B cell (primary cell): ENCODE results near the gene IL34. TPM values are rescaled to one million over a fixed set of nuclear protein-coding genes. Genes with fewer than 3 reads are reported as not detected.

Experiments used
- ATAC-seq: fragments of 200-7000 bp; cut with Tn5 transposase; one replicate; pipeline ENCODE4 v1.10.0; 2021; ENCODE audit warnings: low read depth, mild to moderate bottlenecking, moderate number of reproducible peaks, moderate library complexity
- CTCF ChIA-PET: fragments of 350-600 bp; sonication (Branson Sonifier 250); formaldehyde crosslinking; loops from one replicate; lab custom pipeline; 2021; ENCODE audit warnings: antibody characterized with exemption, inconsistent platforms; lab: Charles Lee
- POLR2A ChIA-PET: fragments of 350-600 bp; sonication (Branson Sonifier 250); formaldehyde crosslinking; loops from one replicate; lab custom pipeline; 2021; ENCODE audit warnings: antibody characterized with exemption; lab: Charles Lee
- DNase-seq: peaks from one replicate; pipeline ENCODE4 v3.0.0; 2013
- H2AFZ ChIP-seq: 2 replicates; pipeline ENCODE4 v1.6.1; 2012; ENCODE audit warnings: mild to moderate bottlenecking, low read depth, low read length; ENCODE audit not compliant: insufficient read depth, poor library complexity, severe bottlenecking
- H3K27ac ChIP-seq, 2 donors: 1 replicate in 1 of 2; 2 replicates in 1 of 2; pipeline ENCODE4 v1.5.1; 2012 to 2013; ENCODE audit warnings: low read length in 2 of 2, mild to moderate bottlenecking in 2 of 2, moderate library complexity in 1 of 2
- H3K27me3 ChIP-seq, 4 experiments: fragments of 200-600 bp in 1 of 4; sonication (generic) in 1 of 4; replicated peaks in 1 of 4; 1 replicate in 2 of 4; 2 replicates in 2 of 4; pipeline versions ENCODE4 v1.6.1 to v1.7.0; 2013 to 2016; ENCODE audit warnings: low read length in 3 of 4, mild to moderate bottlenecking in 2 of 4, mixed read lengths in 1 of 4, moderate library complexity in 1 of 4; ENCODE audit not compliant: insufficient read depth in 4 of 4, control insufficient read depth in 3 of 4; ENCODE audit errors: control extremely low read depth in 1 of 4
- H3K36me3 ChIP-seq, 2 experiments: replicated peaks in 1 of 2; 1 replicate in 1 of 2; 2 replicates in 1 of 2; pipeline versions ENCODE4 v1.6.1 to v1.7.1; 2013; ENCODE audit warnings: low read length in 1 of 2; ENCODE audit not compliant: insufficient read depth in 2 of 2, control insufficient read depth in 1 of 2; ENCODE audit errors: control extremely low read depth in 1 of 2, extremely low read depth in 1 of 2
- H3K4me1 ChIP-seq, 2 donors: fragments of 200-600 bp in 1 of 2; sonication (generic) in 1 of 2; 1 replicate in 1 of 2; 2 replicates in 1 of 2; pipeline versions ENCODE4 v1.5.1 to v1.6.1; 2013 to 2017; ENCODE audit warnings: low read length in 2 of 2; ENCODE audit not compliant: control insufficient read depth in 2 of 2, insufficient read depth in 2 of 2
- H3K4me2 ChIP-seq: replicated peaks from 2 replicates; pipeline ENCODE3; 2012; ENCODE audit warnings: mild to moderate bottlenecking, low read depth, low read length; ENCODE audit not compliant: poor library complexity, severe bottlenecking
- H3K4me3 ChIP-seq, 5 experiments: fragments of 200-600 bp in 1 of 5; sonication (generic) in 1 of 5; 1 replicate in 3 of 5; 2 replicates in 2 of 5; pipeline versions ENCODE4 v1.5.1 to v1.7.0; 2011 to 2016; ENCODE audit warnings: low read length in 4 of 5, mild to moderate bottlenecking in 4 of 5, low read depth in 2 of 5, control low read depth in 1 of 5, moderate library complexity in 1 of 5; ENCODE audit not compliant: insufficient read depth in 1 of 5; ENCODE audit errors: control extremely low read depth in 1 of 5, extremely low read depth in 1 of 5
- H3K79me2 ChIP-seq: fragments of 200-600 bp; sonication (generic); one replicate; pipeline ENCODE4 v1.6.0; 2016; ENCODE audit warnings: low read length; ENCODE audit not compliant: control insufficient read depth, insufficient read depth
- H3K9ac ChIP-seq: fragments of 200-600 bp; sonication (generic); 2 replicates; pipeline ENCODE4 v1.6.1; 2017; ENCODE audit warnings: mild to moderate bottlenecking, low read length, moderate library complexity
- H3K9me3 ChIP-seq, 3 donors: one replicate each; pipeline versions ENCODE4 v1.6.1 to v1.7.1; 2013; ENCODE audit warnings: low read length in 2 of 3; ENCODE audit not compliant: control insufficient read depth in 2 of 3, insufficient read depth in 1 of 3; ENCODE audit errors: control extremely low read depth in 1 of 3
- H4K20me1 ChIP-seq: 2 replicates; pipeline ENCODE4 v1.6.0; 2012; ENCODE audit warnings: mild to moderate bottlenecking, low read length; ENCODE audit not compliant: insufficient read depth, control insufficient read depth, poor library complexity, severe bottlenecking
- H3K27ac Mint-ChIP-seq: one replicate; pipeline ENCODE4 v1.8.0; 2021; ENCODE audit warnings: mixed read lengths
- H3K27me3 Mint-ChIP-seq: one replicate; pipeline ENCODE4 v1.8.0; 2021; ENCODE audit warnings: mixed read lengths
- H3K4me1 Mint-ChIP-seq: one replicate; pipeline ENCODE4 v1.8.0; 2021; ENCODE audit warnings: mixed read lengths
- H3K4me3 Mint-ChIP-seq: one replicate; pipeline ENCODE4 v1.8.0; 2021; ENCODE audit warnings: mixed read lengths
- H3K9me3 Mint-ChIP-seq: one replicate; pipeline ENCODE4 v1.8.0; 2022; ENCODE audit warnings: mixed read lengths; ENCODE audit not compliant: insufficient read depth
- CTCF ChIP-seq: fragments of 200-600 bp; IDR thresholded peaks from one replicate; pipeline ENCODE4 v1.8.0; 2022; ENCODE audit warnings: antibody characterized with exemption, mild to moderate bottlenecking
- EZH2 ChIP-seq: IDR thresholded peaks from 2 replicates; pipeline ENCODE4 v1.6.1; 2012; ENCODE audit warnings: borderline replicate concordance, low read depth, mild to moderate bottlenecking, moderate library complexity, low read length; ENCODE audit not compliant: insufficient read depth, poor library complexity, severe bottlenecking
- WGBS: methylation state at CpG from one replicate; pipeline ENCODE4 v1.1.5; 2013; ENCODE audit warnings: missing lambda C conversion rate; ENCODE audit not compliant: insufficient coverage; 5-methylcytosine and 5-hydroxymethylcytosine counted together
- intact Hi-C: fragments of 100-400 bp; cut with micrococcal nuclease; formaldehyde crosslinking; loops from one replicate; pipeline ENCODE4 v1.10.0; 2022
- polyA plus RNA-seq: library from polyadenylated mRNA; depleted of rRNA; stranded (reverse); fragments of >200 nt; gene quantifications from 2 replicates; pipeline ENCODE4 v1.2.3, GENCODE V29; 2012
- total RNA-seq, 2 donors: library from RNA; stranded (reverse); fragments of 120-200 nt in 1 of 2; gene quantifications; 1 replicate in 1 of 2; 2 replicates in 1 of 2; pipeline versions ENCODE4 v1.2.3 to v1.2.4, GENCODE V29; 2013 to 2022

The IL34 gene
- total and polyA plus RNA-seq, 2 donors (not counting 1 experiment from before 2014, with no cell fraction given): 0.09 TPM; not detected in 1

- no peak overlapping the region for H3K4me3 ChIP-seq
- no peaks in the 10 kb centered on the region for H3K4me1 ChIP-seq
- H3K9ac ChIP-seq: no peak overlapping the region
- intact Hi-C loops: no loop called here
- ChIA-PET POLR2A (no interaction called here), CTCF (no interaction called here)
- H3K79me2 ChIP-seq: no peaks in the 10 kb centered on the region
- no peaks in the 10 kb centered on the region for H3K9me3 ChIP-seq
- no peak overlapping the region for H3K27ac ChIP-seq
- Mint-ChIP-seq H3K27me3 (peaks cover 19% of the 10 kb centered on the region), H3K9me3 (no peaks in the 10 kb centered on the region), H3K4me3 (no peak overlapping the region), H3K4me1 (no peaks in the 10 kb centered on the region), H3K27ac (no peak overlapping the region)
- H3K4me2 ChIP-seq: no peak overlapping the region
- no peak for DNase-seq
- no peaks in the 10 kb centered on the region for H3K36me3 ChIP-seq
- peaks cover 0 to 3% (median 1%) of the 10 kb centered on the region in 4 experiments for H3K27me3 ChIP-seq
- no peak for ATAC-seq
- no peaks in the 10 kb centered on the region for H4K20me1 ChIP-seq
- no peak for TF ChIP-seq CTCF
- no peak for TF ChIP-seq EZH2
- H2AFZ ChIP-seq: no peak overlapping the region
- WGBS: 90% methylated on average over 4 of the region's 4 CpGs
Observed at GRCh38 chr16:70597135-70597835, 49.1 kb upstream of the IL34 start.

GRCh38 chr16:70598937-70599503, 47.3 kb upstream of the IL34 start:
- no peaks in the 10 kb centered on the region for H3K4me1 Mint-ChIP-seq
- 100% methylated on average over 1 of the region's 6 CpGs for WGBS
- no peak overlapping the region for H3K27ac Mint-ChIP-seq

More at GRCh38 chr16:70598937-70599503, 47.3 kb upstream of the IL34 start:
- CTCF ChIA-PET: no interaction called here
- Histone ChIP-seq H3K4me2 (no peak overlapping the region), H4K20me1 (no peaks in the 10 kb centered on the region), H3K4me1 (no peaks in the 10 kb centered on the region), H3K36me3 (no peaks in the 10 kb centered on the region), H2AFZ (no peak overlapping the region), H3K27me3 (peaks cover 0 to 3% (median 0%) of the 10 kb centered on the region in 4 experiments), H3K9me3 (no peaks in the 10 kb centered on the region), H3K4me3 (no peak overlapping the region), H3K9ac (no peak overlapping the region), H3K79me2 (no peaks in the 10 kb centered on the region), H3K27ac (no peak overlapping the region)
- Mint-ChIP-seq H3K27me3 (peaks cover 16% of the 10 kb centered on the region), H3K4me3 (no peak overlapping the region), H3K9me3 (no peaks in the 10 kb centered on the region)
- DNase-seq (no peak), ATAC-seq (no peak)
- intact Hi-C loops: no loop called here
- TF ChIP-seq CTCF: no peak
- no peak for TF ChIP-seq EZH2
- POLR2A ChIA-PET: no interaction called here
